OCI-LY1 (cell line): ENCODE results near the gene TMEM179.

Experiments used
- H2AFZ ChIP-seq: fragments of 200-600 bp; sonication (generic), shearing (Covaris generic); 2 replicates; pipeline ENCODE4 v1.6.0; 2014; ENCODE audit warnings: antibody characterized with exemption, mild to moderate bottlenecking, low read length
- H3F3A ChIP-seq: fragments of 200-600 bp; sonication (generic), shearing (Covaris generic); 2 replicates; pipeline ENCODE4 v1.6.0; 2014; ENCODE audit warnings: mild to moderate bottlenecking, antibody characterized with exemption, low read length, moderate library complexity; ENCODE audit not compliant: insufficient read depth
- H3K27ac ChIP-seq: fragments of 200-600 bp; sonication (generic); 2 replicates; pipeline ENCODE4 v1.5.1; 2014; ENCODE audit warnings: low read length, mixed run types, mild to moderate bottlenecking, low read depth; ENCODE audit not compliant: poor library complexity, severe bottlenecking
- H3K27me3 ChIP-seq: fragments of 200-600 bp; sonication (generic); 2 replicates; pipeline ENCODE4 v1.6.0; 2014; ENCODE audit warnings: antibody characterized with exemption, mild to moderate bottlenecking, low read length, moderate library complexity; ENCODE audit not compliant: insufficient read depth
- H3K36me3 ChIP-seq: fragments of 200-600 bp; sonication (generic); 2 replicates; pipeline ENCODE4 v1.6.1; 2014; ENCODE audit warnings: mild to moderate bottlenecking, antibody characterized with exemption, low read length, moderate library complexity, mixed read lengths; ENCODE audit not compliant: insufficient read depth
- H3K4me1 ChIP-seq: fragments of 200-600 bp; sonication (generic); 2 replicates; pipeline ENCODE4 v1.5.1; 2014; ENCODE audit warnings: mild to moderate bottlenecking, low read length, moderate library complexity; ENCODE audit not compliant: insufficient read depth, severe bottlenecking
- H3K4me2 ChIP-seq: fragments of 200-600 bp; sonication (generic), shearing (Covaris generic); 2 replicates; pipeline ENCODE4 v1.6.1; 2014; ENCODE audit warnings: low read length
- H3K4me3 ChIP-seq: fragments of 200-600 bp; sonication (generic); 2 replicates; pipeline ENCODE4 v1.5.1; 2014; ENCODE audit warnings: low read length, low read depth, mild to moderate bottlenecking, mixed read lengths; ENCODE audit not compliant: poor library complexity, severe bottlenecking
- H3K79me2 ChIP-seq: fragments of 200-600 bp; shearing (Covaris generic); 2 replicates; pipeline ENCODE4 v1.6.1; 2016; ENCODE audit warnings: mixed run types, low read length, mixed read lengths; ENCODE audit not compliant: insufficient read depth
- H3K9ac ChIP-seq: fragments of 200-600 bp; sonication (generic), shearing (Covaris generic); 2 replicates; pipeline ENCODE4 v1.6.1; 2014; ENCODE audit warnings: mild to moderate bottlenecking, low read length, mixed read lengths
- H3K9me2 ChIP-seq: fragments of 200-600 bp; sonication (generic), shearing (Covaris generic); 2 replicates; pipeline ENCODE4 v1.6.1; 2014; ENCODE audit warnings: low read depth, mild to moderate bottlenecking, low read length, mixed read lengths
- H3K9me3 ChIP-seq: fragments of 200-600 bp; shearing (Covaris generic); 2 replicates; pipeline ENCODE4 v1.6.1; 2014; ENCODE audit warnings: low read length, mixed read lengths
- H4K20me1 ChIP-seq: fragments of 200-600 bp; sonication (generic), shearing (Covaris generic); 2 replicates; pipeline ENCODE4 v1.6.0; 2016; ENCODE audit warnings: mild to moderate bottlenecking, low read length; ENCODE audit not compliant: insufficient read depth
- EZH2 ChIP-seq: fragments of 200-600 bp; sonication (generic), shearing (Covaris generic); IDR thresholded peaks from 2 replicates; pipeline ENCODE4 v1.8.0; 2017; ENCODE audit warnings: borderline replicate concordance, mixed run types, mild to moderate bottlenecking, antibody characterized with exemption, low read length, moderate library complexity, mixed read lengths
- TF ChIP-seq, protein P1 (sequence below): fragments of 200-600 bp; sonication (generic), shearing (Covaris generic); IDR thresholded peaks from 2 replicates; pipeline ENCODE4 v1.5.1; 2017; ENCODE audit warnings: mild to moderate bottlenecking, antibody characterized with exemption, low read length, moderate library complexity, mixed read lengths

TMEM179 gene

DNA sequence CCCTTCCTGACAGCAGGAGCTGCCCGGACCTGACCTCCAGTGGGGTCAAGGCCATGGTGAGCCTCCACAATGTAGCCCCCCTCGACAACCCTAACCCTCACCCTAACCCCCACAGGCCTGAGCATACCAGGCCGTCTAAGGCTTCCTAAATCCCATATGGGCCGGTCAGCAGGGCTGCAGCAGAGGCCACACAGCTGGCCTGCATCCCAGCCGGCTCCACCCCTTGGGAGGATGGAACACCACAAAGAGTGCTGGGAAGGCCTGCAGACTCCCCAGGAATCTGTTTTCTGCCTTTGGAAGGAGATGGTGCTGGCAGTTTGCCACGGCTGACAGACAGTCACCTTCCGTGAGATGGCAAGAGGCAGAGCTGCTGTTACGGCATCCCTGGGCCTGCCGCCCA lies 2.8 kb downstream of the TMEM179 start:
- Histone ChIP-seq H3K27me3 (peaks cover 3% of the 10 kb centered on the region; the same call in 1 of the 2 replicates), H3K27ac (no peak overlapping the region), H3K36me3 (no peaks in the 10 kb centered on the region), H3K79me2 (no peaks in the 10 kb centered on the region), H3K4me1 (no peaks in the 10 kb centered on the region), H4K20me1 (no peaks in the 10 kb centered on the region), H3K4me2 (no peak overlapping the region), H2AFZ (no peak overlapping the region), H3K9ac (no peak overlapping the region), H3K9me3 (no peaks in the 10 kb centered on the region), H3K4me3 (no peak overlapping the region), H3K9me2 (no peaks in the 10 kb centered on the region), H3F3A (no peaks in the 10 kb centered on the region)
- no peak for TF ChIP-seq EZH2
- TF ChIP-seq, protein P1, sequence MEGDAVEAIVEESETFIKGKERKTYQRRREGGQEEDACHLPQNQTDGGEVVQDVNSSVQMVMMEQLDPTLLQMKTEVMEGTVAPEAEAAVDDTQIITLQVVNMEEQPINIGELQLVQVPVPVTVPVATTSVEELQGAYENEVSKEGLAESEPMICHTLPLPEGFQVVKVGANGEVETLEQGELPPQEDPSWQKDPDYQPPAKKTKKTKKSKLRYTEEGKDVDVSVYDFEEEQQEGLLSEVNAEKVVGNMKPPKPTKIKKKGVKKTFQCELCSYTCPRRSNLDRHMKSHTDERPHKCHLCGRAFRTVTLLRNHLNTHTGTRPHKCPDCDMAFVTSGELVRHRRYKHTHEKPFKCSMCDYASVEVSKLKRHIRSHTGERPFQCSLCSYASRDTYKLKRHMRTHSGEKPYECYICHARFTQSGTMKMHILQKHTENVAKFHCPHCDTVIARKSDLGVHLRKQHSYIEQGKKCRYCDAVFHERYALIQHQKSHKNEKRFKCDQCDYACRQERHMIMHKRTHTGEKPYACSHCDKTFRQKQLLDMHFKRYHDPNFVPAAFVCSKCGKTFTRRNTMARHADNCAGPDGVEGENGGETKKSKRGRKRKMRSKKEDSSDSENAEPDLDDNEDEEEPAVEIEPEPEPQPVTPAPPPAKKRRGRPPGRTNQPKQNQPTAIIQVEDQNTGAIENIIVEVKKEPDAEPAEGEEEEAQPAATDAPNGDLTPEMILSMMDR: no peak

- Histone ChIP-seq H3F3A (no peaks in the 10 kb centered on the region), H3K4me3 (no peak overlapping the region), H3K4me2 (no peak overlapping the region), H3K9ac (no peak overlapping the region), H3K27me3 (peaks cover 3% of the 10 kb centered on the region; the same call in 1 of the 2 replicates), H3K9me3 (no peaks in the 10 kb centered on the region), H3K27ac (no peak overlapping the region), H3K9me2 (no peaks in the 10 kb centered on the region), H3K36me3 (no peaks in the 10 kb centered on the region), H2AFZ (no peak overlapping the region), H4K20me1 (no peaks in the 10 kb centered on the region), H3K79me2 (no peaks in the 10 kb centered on the region), H3K4me1 (no peaks in the 10 kb centered on the region)
- TF ChIP-seq, protein P1: no peak
- no peak for TF ChIP-seq EZH2
These were observed 3.8 kb downstream of the TMEM179 start for GRCh38 chr14:104600805-104601204.

GRCh38 chr14:104600141-104600643 lies 4.4 kb downstream of the TMEM179 start:
- no peaks in the 10 kb centered on the region for H3K36me3 ChIP-seq
- no peaks in the 10 kb centered on the region for H3K9me2 ChIP-seq
- no peak overlapping the region for H3K4me2 ChIP-seq
- peaks cover 3% of the 10 kb centered on the region; the same call in 1 of the 2 replicates for H3K27me3 ChIP-seq
- H3K9me3 ChIP-seq: no peaks in the 10 kb centered on the region
- no peaks in the 10 kb centered on the region for H3K4me1 ChIP-seq
- H3F3A ChIP-seq: no peaks in the 10 kb centered on the region
- no peak overlapping the region for H3K27ac ChIP-seq
- H3K79me2 ChIP-seq: no peaks in the 10 kb centered on the region
- H3K4me3 ChIP-seq: no peak overlapping the region
- TF ChIP-seq, protein P1: no peak
- TF ChIP-seq EZH2: no peak
- H4K20me1 ChIP-seq: no peaks in the 10 kb centered on the region
- no peak overlapping the region for H2AFZ ChIP-seq
- H3K9ac ChIP-seq: no peak overlapping the region
